Right lobe of liver (tissue), 4 donors: Measurements from ENCODE around the gene TNS1.

ENCODE experiments used
- CTCF ChIP-seq, 4 donors: fragments of 200-600 bp in 3 of 4; fragments of 450-650 bp in 1 of 4; IDR thresholded peaks; one replicate each; pipeline versions ENCODE4 v1.5.1 to v1.8.0; 2016 to 2022; ENCODE audit warnings: antibody characterized with exemption in 4 of 4, mild to moderate bottlenecking in 2 of 4
- POLR2A ChIP-seq: fragments of 450-650 bp; IDR thresholded peaks from one replicate; pipeline ENCODE4 v1.6.1; 2017; ENCODE audit warnings: antibody characterized with exemption, mild to moderate bottlenecking
- donor health status: DM: no; HTN: no; CAD: no.
- donor health status: DM: no; HTN: no; CAD: no.
- donor health status: DM: no; HTN: yes; CAD: no.

- TF ChIP-seq CTCF (IDR thresholded peaks at IDR 0.05) (no peak), POLR2A (peak; percentile 47)
Observed at GRCh38 chr2:217920879-217921603, 81.8 kb downstream of the TNS1 start.
